Measurements from ENCODE around the gene OR2T35. TPM values are rescaled to one million over a fixed set of nuclear protein-coding genes. Genes with fewer than 3 reads are reported as not detected.
"Not testable (repeated sequence)": the region's sequence is repeated elsewhere in the genome, so short reads cannot be mapped to it uniquely, and the experiment has no call there.

OR2T35 gene, protein sequence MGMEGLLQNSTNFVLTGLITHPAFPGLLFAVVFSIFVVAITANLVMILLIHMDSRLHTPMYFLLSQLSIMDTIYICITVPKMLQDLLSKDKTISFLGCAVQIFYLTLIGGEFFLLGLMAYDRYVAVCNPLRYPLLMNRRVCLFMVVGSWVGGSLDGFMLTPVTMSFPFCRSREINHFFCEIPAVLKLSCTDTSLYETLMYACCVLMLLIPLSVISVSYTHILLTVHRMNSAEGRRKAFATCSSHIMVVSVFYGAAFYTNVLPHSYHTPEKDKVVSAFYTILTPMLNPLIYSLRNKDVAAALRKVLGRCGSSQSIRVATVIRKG
- not detected for polyA plus RNA-seq (ENCODE audit: insufficient read length)
- long read RNA-seq, donor 1: 0 reads
- long read RNA-seq, donor 2: 0 reads
- long read RNA-seq, donor 3: 0 reads
- long read RNA-seq, donor 4: 0 reads
- long read RNA-seq, donor 5: 0 reads
- long read RNA-seq, donor 6: 0 reads
- long read RNA-seq, donor 7: 0 reads
- long read RNA-seq, donor 8: 0 reads

DNA sequence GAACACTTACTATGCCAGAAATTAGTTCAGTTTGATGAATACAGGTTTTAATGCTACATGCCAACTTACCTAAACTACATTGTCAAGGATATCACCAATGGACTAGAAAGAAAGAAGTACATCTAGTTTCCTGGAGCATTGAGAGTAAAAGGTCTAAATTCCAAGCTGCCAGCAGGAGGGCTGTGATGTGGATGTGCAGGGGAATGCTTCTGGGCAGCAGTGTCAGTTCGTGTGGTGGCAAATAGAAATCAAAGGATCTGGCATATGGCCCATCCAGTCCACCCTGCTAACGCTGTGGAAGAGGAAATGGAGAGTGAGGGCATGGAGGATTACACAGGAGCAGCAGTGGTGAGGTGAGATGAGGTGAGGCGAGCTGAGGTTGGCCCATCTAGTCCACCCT is at the start of gene OR2T35:
TSS of gene OR2T35 (minus strand) at position 101 of the 400 bp plus-strand sequence. CDS start 6,020 bp downstream, outside the sequence.
- not testable (repeated sequence) for DNase-seq

DNA sequence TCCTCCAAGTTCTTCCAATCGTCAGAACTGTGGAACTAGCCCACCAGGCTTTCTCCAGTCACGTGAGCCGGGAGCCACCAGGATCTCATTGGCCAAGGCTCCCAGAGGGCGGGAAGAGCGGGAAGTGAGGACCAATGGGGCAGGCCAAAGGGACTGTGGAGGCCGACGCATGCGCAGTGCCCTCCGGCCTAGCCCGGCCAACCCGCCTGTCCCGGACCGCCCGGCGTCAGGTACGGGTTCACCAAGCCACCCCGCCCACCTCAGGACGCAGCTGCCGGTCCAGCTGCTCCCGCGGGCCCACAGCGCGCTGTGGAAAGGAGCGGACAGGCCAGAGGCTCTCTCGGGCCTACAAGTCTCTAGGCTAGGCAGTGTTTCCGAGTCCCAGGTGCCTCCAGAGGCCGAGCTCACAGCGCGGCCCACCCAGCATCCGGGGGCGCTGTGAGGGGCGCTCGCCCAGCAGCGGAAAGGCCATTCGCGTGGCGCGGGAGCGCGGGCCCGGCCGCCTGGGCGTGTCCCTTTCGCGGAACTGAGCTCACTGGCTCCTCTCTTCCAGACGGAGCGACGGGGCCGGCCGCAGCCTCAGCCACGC is 46.6 kb upstream of the OR2T35 start:
- DNase-seq: no peak

GRCh38 chr1:248688527-248689298 is 43.6 kb upstream of the OR2T35 start:
- DNase-seq: no peak

DNA sequence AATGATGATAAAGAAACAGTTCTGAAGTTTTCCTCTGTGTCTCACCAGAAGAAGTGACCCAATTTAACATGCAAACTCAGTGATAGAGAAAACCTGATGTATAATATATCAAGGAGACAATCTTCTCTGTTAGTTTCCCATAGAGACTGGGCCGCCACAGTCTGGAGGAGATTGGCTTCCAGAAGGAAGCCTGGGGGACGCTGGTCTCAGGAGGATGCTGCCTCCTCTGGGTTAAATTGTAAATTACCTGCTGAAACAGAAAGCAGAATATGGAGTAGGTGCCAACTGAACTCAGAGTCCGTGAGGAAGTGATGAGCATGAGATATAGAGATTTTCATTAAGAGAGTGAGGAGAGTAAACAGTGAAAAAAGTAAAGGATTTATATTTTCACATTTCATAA is 41.7 kb upstream of the OR2T35 start:
- DNase-seq: no peak

GRCh38 chr1:248681651-248682050 is 36.6 kb upstream of the OR2T35 start:
- DNase-seq: no peak

DNA sequence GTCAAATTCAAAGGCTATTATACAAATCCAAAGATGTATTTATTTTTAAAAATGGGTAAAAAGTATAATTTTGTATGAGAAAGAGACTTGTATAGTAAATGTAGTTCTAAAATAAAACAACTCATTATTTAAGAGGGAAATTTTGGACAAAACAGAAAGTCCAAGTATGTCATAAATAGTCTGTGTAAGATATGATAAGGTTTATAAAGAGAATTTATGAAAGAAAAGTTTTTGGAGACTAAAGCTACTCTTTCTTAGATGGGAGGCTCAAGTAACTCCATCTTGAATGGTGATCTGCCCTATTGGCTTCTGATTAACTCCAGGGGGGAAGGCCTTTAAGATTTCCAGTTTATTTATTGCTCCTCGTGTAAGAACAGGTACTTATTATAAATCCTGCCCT is 24.9 kb upstream of the OR2T35 start:
- no peak for DNase-seq

DNA sequence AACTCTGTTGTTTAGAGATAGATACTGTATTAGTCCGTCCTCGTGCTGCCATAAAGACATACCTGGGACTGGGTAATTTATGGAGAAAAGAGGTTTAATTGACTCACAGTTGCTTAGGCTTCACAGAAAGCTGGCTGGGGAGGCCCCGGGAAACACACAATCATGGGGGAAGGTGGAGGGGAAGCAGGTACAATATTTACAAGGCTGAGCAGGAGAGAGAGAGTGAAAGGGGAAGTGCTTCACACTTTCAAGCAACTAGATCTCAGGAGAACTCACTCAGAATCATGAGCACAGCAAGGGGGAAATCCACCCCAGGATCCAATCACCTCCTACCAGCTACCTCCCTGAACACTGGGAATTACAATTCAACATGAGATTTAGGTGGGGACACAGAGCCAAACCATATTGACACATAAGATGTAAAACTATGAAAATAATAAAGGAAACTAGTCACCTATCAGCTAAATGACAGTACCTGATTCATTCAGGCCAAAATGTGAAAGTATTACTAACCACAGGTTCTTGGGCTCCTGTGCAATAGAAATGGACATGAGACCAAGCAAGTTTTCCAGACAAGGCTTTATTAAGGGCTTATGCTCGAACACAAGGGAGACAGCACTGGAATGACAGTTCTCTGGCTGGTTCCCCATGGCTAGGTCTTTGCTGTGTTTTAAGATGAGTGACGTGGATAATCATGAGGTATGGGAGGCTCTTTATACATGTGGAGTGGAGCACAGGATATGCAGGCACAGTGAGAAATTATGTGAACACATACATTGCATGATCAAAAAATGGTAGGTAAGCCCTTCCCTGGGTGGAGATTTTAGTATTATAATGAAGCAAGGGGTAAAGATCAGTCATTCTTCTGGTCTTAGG is 18.6 kb upstream of the OR2T35 start:
- DNase-seq: not testable (repeated sequence)

- not testable (repeated sequence) for DNase-seq
These were observed 11.7 kb upstream of the OR2T35 start for GRCh38 chr1:248656797-248657196.

DNA sequence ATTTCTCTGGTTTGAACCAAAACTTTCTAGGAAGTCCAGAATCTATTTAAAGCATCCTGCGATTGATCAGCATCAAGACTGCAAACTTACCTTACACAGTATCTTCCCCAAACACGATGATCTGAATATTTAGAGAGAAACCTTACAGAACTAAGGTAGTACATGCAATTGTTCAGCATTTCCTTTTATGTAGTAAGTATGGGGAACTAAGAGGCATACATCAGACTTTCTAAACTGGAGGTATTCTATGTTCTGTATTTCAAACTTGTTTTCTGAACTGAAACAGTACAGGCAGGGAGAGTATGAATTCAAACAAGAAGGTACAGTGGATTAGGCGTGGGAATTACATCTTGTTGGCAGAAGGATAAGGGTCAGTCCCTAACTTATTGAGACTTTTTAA is 10.3 kb upstream of the OR2T35 start, which contains the start of gene OR2T27:
TSS of gene OR2T27 (minus strand) at position 175 of the 400 bp plus-strand sequence. CDS start 4,644 bp downstream, outside the sequence.
- not testable (repeated sequence) for DNase-seq

GRCh38 chr1:248648770-248649536 is 3.9 kb upstream of the OR2T35 start:
- DNase-seq: not testable (repeated sequence)

GRCh38 chr1:248642971-248643651 is 2.0 kb downstream of the OR2T35 start:
- not testable (repeated sequence) for DNase-seq

DNA sequence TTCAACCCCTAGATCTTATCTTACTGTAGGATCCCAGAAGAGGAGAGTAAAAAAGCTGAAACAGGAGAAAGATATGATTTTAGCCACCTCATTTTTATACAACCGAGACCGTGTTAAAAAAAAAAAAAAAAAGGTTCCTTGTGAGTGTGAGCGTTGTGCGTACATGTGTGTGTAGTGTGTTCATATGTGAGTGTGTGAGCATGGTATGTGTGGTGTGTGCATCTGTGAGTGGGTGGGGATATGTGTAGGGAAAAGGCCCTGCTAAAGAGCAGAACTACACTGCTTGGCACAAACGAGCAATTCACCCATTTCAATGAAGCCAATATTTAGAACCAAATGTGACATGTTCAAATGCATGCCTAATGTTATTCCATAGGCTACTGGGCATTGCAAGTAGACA is 3.5 kb downstream of the OR2T35 start:
- not testable (repeated sequence) for DNase-seq

DNA sequence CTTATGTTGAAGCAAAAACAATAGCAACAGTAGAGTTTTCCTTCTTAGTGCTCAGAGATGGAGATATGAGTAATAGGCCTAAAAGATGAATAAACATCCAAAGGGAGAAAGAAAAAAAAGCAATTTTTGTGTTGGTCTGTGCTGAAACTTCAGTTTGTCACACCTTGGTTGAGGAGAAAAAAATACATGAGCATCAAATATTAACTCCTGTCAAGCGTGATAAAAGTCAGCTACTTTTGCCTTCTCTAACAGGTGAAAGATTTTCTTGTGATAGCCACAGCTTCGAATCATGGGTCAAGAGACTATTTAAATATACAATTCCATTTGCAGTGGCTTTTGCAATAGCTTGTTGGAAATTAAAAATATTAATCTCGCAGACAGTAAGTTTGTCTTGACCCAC is 4.2 kb downstream of the OR2T35 start:
- DNase-seq: not testable (repeated sequence)

GRCh38 chr1:248639652-248640051 is 5.4 kb downstream of the OR2T35 start:
- not testable (repeated sequence) for DNase-seq

- not testable (repeated sequence) for DNase-seq
These were observed 8.5 kb downstream of the OR2T35 start for GRCh38 chr1:248636612-248637011.

DNA sequence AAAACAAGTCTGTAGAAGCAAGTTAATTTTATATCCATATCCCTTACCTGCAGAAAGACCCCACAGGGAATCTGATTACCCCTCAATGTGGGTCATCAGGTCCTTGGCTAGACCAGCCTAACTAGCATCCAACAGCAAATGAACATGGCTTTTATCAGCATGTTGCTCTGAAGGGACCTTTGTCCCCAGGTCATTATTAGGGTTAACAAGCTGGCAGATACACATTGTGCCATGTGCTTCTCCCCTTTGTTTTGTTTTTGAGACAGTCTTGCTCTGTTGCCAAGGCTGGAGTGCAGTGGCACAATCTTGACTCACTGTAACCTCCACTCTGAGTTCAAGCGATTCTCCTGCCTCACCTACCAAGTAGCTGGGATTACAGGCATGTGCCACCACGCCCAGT is 10.1 kb downstream of the OR2T35 start, which contains the start of gene OR2T11:
TSS of gene OR2T11 (minus strand) at position 101 of the 400 bp plus-strand sequence. CDS start 7,963 bp downstream, outside the sequence.
- not testable (repeated sequence) for DNase-seq

- DNase-seq: no peak
These were observed 13.6 kb downstream of the OR2T35 start for GRCh38 chr1:248631354-248632008.

- no peak for DNase-seq
These were observed 14.5 kb downstream of the OR2T35 start for GRCh38 chr1:248630551-248630950.
